ENCODE measurements around the gene TM9SF4. TPM values are rescaled to one million over a fixed set of nuclear protein-coding genes. Genes with fewer than 3 reads are reported as not detected.

TM9SF4 gene
- total RNA-seq, 2 donors from 2014 or later: 33.4 TPM

DNA sequence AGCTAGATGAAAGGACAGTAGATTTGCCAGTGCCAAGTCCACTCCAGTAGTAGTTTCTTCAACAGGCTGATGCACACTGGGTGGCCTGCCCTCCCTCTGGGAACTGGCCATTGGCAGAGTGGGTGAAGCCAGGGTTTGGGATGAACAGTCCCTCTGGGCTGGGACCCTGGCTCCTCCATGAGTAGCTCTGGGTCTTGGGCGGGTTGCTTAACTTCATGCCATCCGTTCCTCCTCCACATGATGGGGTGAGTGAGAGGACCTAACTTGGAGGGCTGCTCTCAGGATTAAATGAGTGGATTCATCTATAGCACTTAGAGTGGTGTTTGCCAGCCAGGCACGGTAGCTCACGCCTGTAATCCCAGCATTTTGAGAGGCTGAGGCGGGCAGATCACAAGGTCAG lies 50.8 kb downstream of the TM9SF4 start:
- no peak for DNase-seq (ENCODE audit: low spot score)
- Histone ChIP-seq H3K4me3 (no peak overlapping the region), H3K36me3 (peaks cover 56% of the 10 kb centered on the region), H3K4me1 (ENCODE audit: control insufficient read depth in 1 of 2, low read depth in 2 of 2) (peaks cover 0 to 4% of the 10 kb centered on the region in 2 donors), H3K9me3 (no peaks in the 10 kb centered on the region), H3K27ac (no peak overlapping the region), H3K27me3 (replicated peaks; ENCODE audit: insufficient read depth) (no peaks in the 10 kb centered on the region)
- no peak for TF ChIP-seq CTCF (IDR thresholded peaks at IDR 0.05)
- ATAC-seq (ENCODE audit: insufficient number of reproducible peaks, low FRiP score, low read depth): no peak

- no peak overlapping the region for H3K4me3 ChIP-seq
- H3K36me3 ChIP-seq: peaks cover 71% of the 10 kb centered on the region
- DNase-seq (ENCODE audit: low spot score): no peak
- no peaks in the 10 kb centered on the region for H3K9me3 ChIP-seq
- no peaks in the 10 kb centered on the region for H3K27me3 ChIP-seq (replicated peaks; ENCODE audit: insufficient read depth)
- H3K27ac ChIP-seq: no peak overlapping the region
- no peak for TF ChIP-seq CTCF (IDR thresholded peaks at IDR 0.05)
- no peaks in the 10 kb centered on the region for H3K4me1 ChIP-seq (ENCODE audit: control insufficient read depth in 1 of 2, low read depth in 2 of 2)
- ATAC-seq (ENCODE audit: insufficient number of reproducible peaks, low FRiP score, low read depth): no peak
These were observed 52.8 kb downstream of the TM9SF4 start for GRCh38 chr20:32162351-32162750.

GRCh38 chr20:32163951-32164350 lies 54.4 kb downstream of the TM9SF4 start:
- H3K4me1 ChIP-seq (ENCODE audit: control insufficient read depth in 1 of 2, low read depth in 2 of 2): no peaks in the 10 kb centered on the region
- no peak for TF ChIP-seq CTCF (IDR thresholded peaks at IDR 0.05)
- no peak overlapping the region for H3K27ac ChIP-seq
- ATAC-seq (ENCODE audit: insufficient number of reproducible peaks, low FRiP score, low read depth) (no peak), DNase-seq (ENCODE audit: low spot score) (no peak)
- no peaks in the 10 kb centered on the region for H3K9me3 ChIP-seq
- no peak overlapping the region for H3K4me3 ChIP-seq
- no peaks in the 10 kb centered on the region for H3K27me3 ChIP-seq (replicated peaks; ENCODE audit: insufficient read depth)
- H3K36me3 ChIP-seq: peaks cover 59% of the 10 kb centered on the region

DNA sequence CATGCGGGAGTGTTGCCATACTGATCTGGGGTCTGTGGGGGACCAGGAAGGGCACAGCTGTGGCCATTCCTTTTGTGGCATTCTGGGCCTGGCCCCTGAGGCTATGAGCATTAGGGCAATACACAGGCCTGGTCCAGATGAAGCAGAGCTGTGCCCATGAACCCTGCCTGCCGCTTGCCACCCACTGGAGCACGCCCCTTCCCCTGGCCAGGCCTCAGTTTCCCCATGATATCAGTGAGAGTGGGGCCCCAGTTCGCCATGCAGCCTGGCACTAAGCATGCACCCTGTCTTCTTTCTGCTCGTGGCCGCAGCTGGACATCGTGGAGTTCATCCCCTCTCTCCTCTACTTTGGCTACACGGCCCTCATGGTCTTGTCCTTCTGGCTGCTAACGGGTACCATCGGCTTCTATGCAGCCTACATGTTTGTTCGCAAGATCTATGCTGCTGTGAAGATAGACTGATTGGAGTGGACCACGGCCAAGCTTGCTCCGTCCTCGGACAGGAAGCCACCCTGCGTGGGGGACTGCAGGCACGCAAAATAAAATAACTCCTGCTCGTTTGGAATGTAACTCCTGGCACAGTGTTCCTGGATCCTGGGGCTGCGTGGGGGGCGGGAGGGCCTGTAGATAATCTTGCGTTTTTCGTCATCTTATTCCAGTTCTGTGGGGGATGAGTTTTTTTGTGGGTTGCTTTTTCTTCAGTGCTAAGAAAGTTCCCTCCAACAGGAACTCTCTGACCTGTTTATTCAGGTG lies 55.6 kb downstream of the TM9SF4 start:
- H3K27ac ChIP-seq: no peak overlapping the region
- H3K4me1 ChIP-seq (ENCODE audit: control insufficient read depth in 1 of 2, low read depth in 2 of 2): no peaks in the 10 kb centered on the region
- DNase-seq (ENCODE audit: low spot score): no peak
- no peaks in the 10 kb centered on the region for H3K27me3 ChIP-seq (replicated peaks; ENCODE audit: insufficient read depth)
- no peak overlapping the region for H3K4me3 ChIP-seq
- no peak for TF ChIP-seq CTCF (IDR thresholded peaks at IDR 0.05)
- H3K9me3 ChIP-seq: no peaks in the 10 kb centered on the region
- no peak for ATAC-seq (ENCODE audit: insufficient number of reproducible peaks, low FRiP score, low read depth)
- peaks cover 53% of the 10 kb centered on the region for H3K36me3 ChIP-seq

DNA sequence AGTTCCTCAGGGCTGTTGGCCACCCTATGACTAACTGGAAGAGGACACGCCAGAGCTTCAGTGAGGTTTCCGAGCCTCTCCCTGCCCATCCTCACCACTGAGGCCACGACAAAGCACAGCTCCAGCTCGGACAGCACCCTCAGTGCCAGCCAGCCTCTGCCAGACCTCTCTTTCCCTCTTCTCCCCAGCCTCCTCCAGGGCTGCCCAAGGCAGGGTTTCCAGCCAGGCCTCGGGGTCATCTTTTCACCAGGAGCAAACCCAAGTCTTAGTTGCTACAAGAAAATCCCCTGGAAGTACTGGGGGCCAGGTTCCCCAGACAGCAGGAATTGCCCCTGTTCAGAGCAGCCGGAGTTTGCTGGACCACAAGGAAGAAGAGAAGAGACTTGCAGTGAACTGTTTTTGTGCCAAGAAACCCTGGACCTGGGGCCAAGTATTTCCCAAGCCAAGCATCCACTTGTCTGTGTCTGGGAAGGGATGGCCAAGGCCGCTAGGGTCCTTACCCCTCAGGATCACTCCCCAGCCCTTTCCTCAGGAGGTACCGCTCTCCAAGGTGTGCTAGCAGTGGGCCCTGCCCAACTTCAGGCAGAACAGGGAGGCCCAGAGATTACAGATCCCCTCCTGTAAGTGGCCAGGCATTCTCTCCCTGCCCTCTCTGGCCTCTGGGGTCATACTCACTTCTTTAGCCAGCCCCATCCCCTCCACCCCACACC lies 56.5 kb downstream of the TM9SF4 start:
- DNase-seq (ENCODE audit: low spot score) (no peak), ATAC-seq (ENCODE audit: insufficient number of reproducible peaks, low FRiP score, low read depth) (no peak)
- Histone ChIP-seq H3K36me3 (peaks cover 50% of the 10 kb centered on the region), H3K4me1 (ENCODE audit: control insufficient read depth in 1 of 2, low read depth in 2 of 2) (no peaks in the 10 kb centered on the region), H3K9me3 (no peaks in the 10 kb centered on the region), H3K27ac (no peak overlapping the region), H3K4me3 (no peak overlapping the region), H3K27me3 (replicated peaks; ENCODE audit: insufficient read depth) (no peaks in the 10 kb centered on the region)
- no peak for TF ChIP-seq CTCF (IDR thresholded peaks at IDR 0.05)

Data from thoracic aorta (tissue), 2 donors.